Liver (tissue), 9 donors: ENCODE data around the gene BTBD19. TPM values are rescaled to one million over a fixed set of nuclear protein-coding genes. Genes with fewer than 3 reads are reported as not detected.

ENCODE experiments used
- DNase-seq: peaks from one replicate; pipeline ENCODE4 v3.0.0-alpha.2; 2017; ENCODE audit warnings: low spot score
- H3K27ac ChIP-seq, 2 donors: one replicate each; pipeline ENCODE4 v1.7.0; 2013; ENCODE audit warnings: inconsistent platforms in 2 of 2, low read length in 2 of 2, control low read depth in 1 of 2, low read depth in 1 of 2, mild to moderate bottlenecking in 1 of 2
- H3K27me3 ChIP-seq, 4 donors: one replicate each; pipeline versions ENCODE4 v1.6.1 to v1.7.0; 2013; ENCODE audit warnings: low read length in 3 of 4, inconsistent platforms in 1 of 4, mild to moderate bottlenecking in 1 of 4, moderate library complexity in 1 of 4; ENCODE audit not compliant: control insufficient read depth in 4 of 4, insufficient read depth in 4 of 4
- H3K36me3 ChIP-seq, 4 donors: one replicate each; pipeline versions ENCODE4 v1.6.1 to v1.7.0; 2013; ENCODE audit warnings: low read length in 3 of 4, mild to moderate bottlenecking in 3 of 4, low read depth in 1 of 4, moderate library complexity in 1 of 4; ENCODE audit not compliant: control insufficient read depth in 4 of 4, insufficient read depth in 3 of 4
- H3K4me1 ChIP-seq, 4 donors: one replicate each; pipeline versions ENCODE4 v1.6.1 to v1.7.0; 2013; ENCODE audit warnings: low read length in 3 of 4, mild to moderate bottlenecking in 3 of 4, moderate library complexity in 1 of 4; ENCODE audit not compliant: control insufficient read depth in 4 of 4, insufficient read depth in 4 of 4
- H3K4me3 ChIP-seq, 3 donors: one replicate each; pipeline versions ENCODE4 v1.6.1 to v1.7.0; 2013; ENCODE audit warnings: low read length in 3 of 3, control low read depth in 1 of 3, low read depth in 1 of 3, mild to moderate bottlenecking in 1 of 3
- H3K9ac ChIP-seq, 2 donors: one replicate each; pipeline ENCODE4 v1.7.0; 2013; ENCODE audit warnings: low read length in 2 of 2, mild to moderate bottlenecking in 2 of 2, moderate library complexity in 2 of 2, control low read depth in 1 of 2, low read depth in 1 of 2
- H3K9me3 ChIP-seq, 4 donors: one replicate each; pipeline versions ENCODE4 v1.6.1 to v1.7.0; 2013; ENCODE audit warnings: low read length in 3 of 4; ENCODE audit not compliant: control insufficient read depth in 4 of 4
- ATF3 ChIP-seq: IDR thresholded peaks from 2 replicates; pipeline ENCODE4 v1.6.1; 2016; ENCODE audit warnings: antibody characterized with exemption
- CTCF ChIP-seq: fragments of 150-350 bp; IDR thresholded peaks from 2 replicates; pipeline ENCODE4 v1.5.1; 2017; ENCODE audit warnings: improper control_type of control experiment, low read depth, low read length; ENCODE audit not compliant: missing input control
- FOXA2 ChIP-seq: IDR thresholded peaks from 2 replicates; pipeline ENCODE4 v1.6.1; 2016; ENCODE audit warnings: antibody characterized with exemption
- GABPA ChIP-seq, 2 donors: IDR thresholded peaks in 1 of 2; conservative IDR thresholded peaks in 1 of 2; 2 replicates each; pipeline ENCODE4 v1.6.1; 2016; ENCODE audit warnings: antibody characterized with exemption in 2 of 2, mild to moderate bottlenecking in 1 of 2, moderate library complexity in 1 of 2
- HNF4A ChIP-seq, 2 donors: conservative IDR thresholded peaks; 2 replicates each; pipeline ENCODE4 v1.6.1; 2016; ENCODE audit warnings: antibody characterized with exemption in 2 of 2, mild to moderate bottlenecking in 2 of 2
- HNF4G ChIP-seq: IDR thresholded peaks from 2 replicates; pipeline ENCODE4 v1.6.1; 2016; ENCODE audit warnings: antibody characterized with exemption
- JUND ChIP-seq, 2 donors: IDR thresholded peaks; 2 replicates each; pipeline ENCODE4 v1.6.1; 2016; ENCODE audit warnings: antibody characterized with exemption in 2 of 2
- MAX ChIP-seq: IDR thresholded peaks from 2 replicates; pipeline ENCODE4 v1.6.1; 2016; ENCODE audit warnings: antibody characterized with exemption
- NR2F2 ChIP-seq: IDR thresholded peaks from 2 replicates; pipeline ENCODE4 v1.6.1; 2016; ENCODE audit warnings: antibody characterized with exemption
- RAD21 ChIP-seq, 2 donors: IDR thresholded peaks; 2 replicates each; pipeline ENCODE4 v1.6.1; 2016; ENCODE audit warnings: antibody characterized with exemption in 2 of 2, mild to moderate bottlenecking in 2 of 2
- REST ChIP-seq: IDR thresholded peaks from 2 replicates; pipeline ENCODE4 v1.6.1; 2016; ENCODE audit warnings: antibody characterized with exemption, mild to moderate bottlenecking
- RXRA ChIP-seq, 2 donors: IDR thresholded peaks; 2 replicates each; pipeline ENCODE4 v1.6.1; 2017 to 2018; ENCODE audit warnings: antibody characterized with exemption in 2 of 2, mild to moderate bottlenecking in 1 of 2
- SP1 ChIP-seq: IDR thresholded peaks from 2 replicates; pipeline ENCODE4 v1.6.1; 2018; ENCODE audit warnings: antibody characterized with exemption, mild to moderate bottlenecking
- YY1 ChIP-seq: IDR thresholded peaks from 2 replicates; pipeline ENCODE4 v1.6.1; 2016; ENCODE audit warnings: antibody characterized with exemption, mild to moderate bottlenecking
- ZBTB33 ChIP-seq: IDR thresholded peaks from 2 replicates; pipeline ENCODE4 v1.6.1; 2016; ENCODE audit warnings: antibody characterized with exemption
- WGBS: extraction: QIAGEN DNeasy Blood & Tissue Kit; methylation state at CpG from one replicate; pipeline ENCODE4 v1.1.7; 2013; 5-methylcytosine and 5-hydroxymethylcytosine counted together
- polyA plus RNA-seq, 2 donors: library from polyadenylated mRNA; stranded (reverse) in 1 of 2; unstranded in 1 of 2; fragments of 200-250 nt in 1 of 2; fragments of >200 nt in 1 of 2; fragmentation: Nextera tagmentation in 1 of 2; extraction: Ambion mirVana in 1 of 2; gene quantifications; one replicate each; pipeline versions ENCODE4 v1.2.1 to v1.2.3, GENCODE V29; 2013 to 2015
- total RNA-seq, 2 donors: library from RNA; depleted of rRNA; stranded (reverse); fragments of >200 nt; gene quantifications; one replicate each; pipeline ENCODE4 v1.2.3, GENCODE V29; 2014
- donor health status: healthy.
- donor health status: healthy.
- donor health status: healthy.
- donor health status: healthy.
- donor health status: healthy.

BTBD19 gene
- total and polyA plus RNA-seq, 4 donors = 1.3 to 3.1 (median 2.6) TPM

- Histone ChIP-seq H3K4me3 (no peak overlapping the region), H3K27ac (no peak overlapping the region), H3K9me3 (no peaks in the 10 kb centered on the region), H3K4me1 (no peaks in the 10 kb centered on the region), H3K36me3 (peaks cover 0 to 5% (median 2%) of the 10 kb centered on the region in 4 donors), H3K9ac (no peak overlapping the region), H3K27me3 (no peaks in the 10 kb centered on the region)
- DNase-seq = no peak
- TF ChIP-seq YY1 = no peak
- no peak for TF ChIP-seq REST
- no peak for TF ChIP-seq ZBTB33
- TF ChIP-seq GABPA (IDR thresholded peaks at IDR 0.05 in 1 of 2, conservative IDR thresholded peaks at IDR 0.05 in 1 of 2) = no peak
- TF ChIP-seq RXRA (IDR thresholded peaks at IDR 0.05) = no peak
- no peak for TF ChIP-seq CTCF
- no peak for TF ChIP-seq HNF4G
- no peak for TF ChIP-seq HNF4A (conservative IDR thresholded peaks at IDR 0.05)
- TF ChIP-seq NR2F2 = no peak
- 90% methylated on average over 2 of the region's 2 CpGs for WGBS
Observed at GRCh38 chr1:44849575-44850132, 41.3 kb downstream of the BTBD19 start.

- no peak overlapping the region for H3K9ac ChIP-seq
- H3K27ac ChIP-seq = no peak overlapping the region
- TF ChIP-seq GABPA (IDR thresholded peaks at IDR 0.05 in 1 of 2, conservative IDR thresholded peaks at IDR 0.05 in 1 of 2) = no peak
- no peak for TF ChIP-seq JUND (IDR thresholded peaks at IDR 0.05)
- TF ChIP-seq SP1 = no peak
- no peak for TF ChIP-seq FOXA2
- no peak for TF ChIP-seq RXRA (IDR thresholded peaks at IDR 0.05)
- no peak for TF ChIP-seq ZBTB33
- TF ChIP-seq ATF3 = no peak
- TF ChIP-seq REST = no peak
- no peak for TF ChIP-seq MAX
- TF ChIP-seq NR2F2 = no peak
- no peak for TF ChIP-seq RAD21 (IDR thresholded peaks at IDR 0.05)
- WGBS = 94% methylated on average over 1 of the region's 1 CpG
- H3K4me3 ChIP-seq = no peak overlapping the region
- no peaks in the 10 kb centered on the region for H3K9me3 ChIP-seq
- H3K27me3 ChIP-seq = no peaks in the 10 kb centered on the region
- peaks cover 0 to 5% (median 3%) of the 10 kb centered on the region in 4 donors for H3K36me3 ChIP-seq
- no peak for DNase-seq
- no peaks in the 10 kb centered on the region for H3K4me1 ChIP-seq
Observed at GRCh38 chr1:44851308-44851707, 43.0 kb downstream of the BTBD19 start.
